ENCODE results near the gene SORL1. TPM values are rescaled to one million over a fixed set of nuclear protein-coding genes. Genes with fewer than 3 reads are reported as not detected.

The SORL1 gene
- total and polyA plus RNA-seq, 2 of the 8 experiments (the other 6 are each of a cell fraction or from before 2014, with no cell fraction given), result 38.1 to 65.5 TPM

GRCh38 chr11:121514432-121515334 is 62.6 kb downstream of the SORL1 start (continued):
- no peak for TF ChIP-seq HDAC2 (IDR thresholded peaks at IDR 0.05; ENCODE audit: borderline replicate concordance in 1 of 2, low read depth in 2 of 2, low read length in 2 of 2)

All from H1 (cell line).